ENCODE data around the gene DUSP19.

Gene DUSP19

GRCh38 chr2:183079139-183079775 is 710 bp downstream of the DUSP19 start:
- no peaks in the 10 kb centered on the region for H3K4me1 ChIP-seq
- H3K27me3 ChIP-seq (ENCODE audit: control insufficient read depth, insufficient read depth, low read length) = no peaks in the 10 kb centered on the region
- H3K9me3 ChIP-seq (ENCODE audit: control insufficient read depth, low read length) = no peaks in the 10 kb centered on the region
- peak overlapping the region; percentile 98 for H2AFZ ChIP-seq
- no peaks in the 10 kb centered on the region for H3K36me3 ChIP-seq (ENCODE audit: control insufficient read depth, insufficient read depth, low read length)
- H3K9ac ChIP-seq = no peak overlapping the region
- H3K4me3 ChIP-seq (ENCODE audit: low read depth, low read length) = peak overlapping the region; percentile 75
- peak overlapping the region; percentile 61 for H3K4me2 ChIP-seq (ENCODE audit: low read length)
- peak overlapping the region; percentile 80 for H3K27ac ChIP-seq
- TF ChIP-seq CTCF (IDR thresholded peaks at IDR 0.05) = no peak
- no peaks in the 10 kb centered on the region for H3K79me2 ChIP-seq

DNA sequence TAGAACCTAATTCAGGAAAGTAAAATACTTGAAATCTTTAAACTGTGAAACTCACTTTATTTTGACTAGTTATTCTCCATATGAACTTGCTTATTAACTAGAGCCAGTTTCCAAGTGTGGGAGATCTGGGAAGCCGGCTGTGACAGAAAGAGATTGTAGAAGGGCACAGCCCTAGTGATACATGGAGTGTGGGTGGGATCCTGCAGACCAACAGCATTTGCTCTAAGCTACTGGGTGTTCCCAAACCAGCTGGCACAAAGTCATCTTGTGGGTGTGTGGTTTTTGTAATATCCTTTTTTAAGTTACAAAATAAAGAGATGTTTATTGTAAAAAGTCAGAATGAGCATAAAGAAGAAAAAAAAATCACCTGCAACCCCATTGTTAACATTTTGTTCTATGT is 3.4 kb downstream of the DUSP19 start:
- no peak overlapping the region for H3K4me2 ChIP-seq (ENCODE audit: low read length)
- no peak overlapping the region for H3K4me3 ChIP-seq (ENCODE audit: low read depth, low read length)
- H3K9me3 ChIP-seq (ENCODE audit: control insufficient read depth, low read length) = no peaks in the 10 kb centered on the region
- H3K9ac ChIP-seq = no peak overlapping the region
- H3K36me3 ChIP-seq (ENCODE audit: control insufficient read depth, insufficient read depth, low read length) = no peaks in the 10 kb centered on the region
- no peaks in the 10 kb centered on the region for H3K79me2 ChIP-seq
- H2AFZ ChIP-seq = no peak overlapping the region
- no peaks in the 10 kb centered on the region for H3K4me1 ChIP-seq
- no peak for TF ChIP-seq CTCF (IDR thresholded peaks at IDR 0.05)
- H3K27ac ChIP-seq = no peak overlapping the region
- H3K27me3 ChIP-seq (ENCODE audit: control insufficient read depth, insufficient read depth, low read length) = no peaks in the 10 kb centered on the region

DNA sequence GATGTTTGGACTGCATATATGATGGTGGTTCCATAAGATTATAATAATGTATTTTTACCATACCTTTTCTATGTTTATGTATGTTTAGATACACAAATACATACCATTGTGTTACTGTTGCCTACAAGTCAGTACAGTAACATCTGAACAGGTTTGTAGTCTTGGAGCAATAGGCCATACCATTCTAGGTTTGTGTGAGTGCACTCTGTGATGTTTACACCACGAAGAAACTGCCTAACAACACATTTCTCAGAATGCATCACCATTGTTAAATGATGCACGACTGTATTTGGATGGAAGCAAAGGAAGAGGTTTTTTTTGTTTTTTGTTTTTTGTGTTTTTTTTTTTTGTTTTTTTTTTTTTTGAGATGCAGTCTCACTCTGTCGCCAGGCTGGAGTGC is 9.5 kb downstream of the DUSP19 start:
- Histone ChIP-seq H3K4me3 (ENCODE audit: low read depth, low read length) (no peak overlapping the region), H3K4me1 (no peaks in the 10 kb centered on the region), H3K79me2 (no peaks in the 10 kb centered on the region), H2AFZ (no peak overlapping the region), H3K27ac (no peak overlapping the region), H3K4me2 (ENCODE audit: low read length) (no peak overlapping the region), H3K9ac (no peak overlapping the region), H3K9me3 (ENCODE audit: control insufficient read depth, low read length) (no peaks in the 10 kb centered on the region), H3K27me3 (ENCODE audit: control insufficient read depth, insufficient read depth, low read length) (no peaks in the 10 kb centered on the region), H3K36me3 (ENCODE audit: control insufficient read depth, insufficient read depth, low read length) (no peaks in the 10 kb centered on the region)
- TF ChIP-seq CTCF (IDR thresholded peaks at IDR 0.05) = no peak

DNA sequence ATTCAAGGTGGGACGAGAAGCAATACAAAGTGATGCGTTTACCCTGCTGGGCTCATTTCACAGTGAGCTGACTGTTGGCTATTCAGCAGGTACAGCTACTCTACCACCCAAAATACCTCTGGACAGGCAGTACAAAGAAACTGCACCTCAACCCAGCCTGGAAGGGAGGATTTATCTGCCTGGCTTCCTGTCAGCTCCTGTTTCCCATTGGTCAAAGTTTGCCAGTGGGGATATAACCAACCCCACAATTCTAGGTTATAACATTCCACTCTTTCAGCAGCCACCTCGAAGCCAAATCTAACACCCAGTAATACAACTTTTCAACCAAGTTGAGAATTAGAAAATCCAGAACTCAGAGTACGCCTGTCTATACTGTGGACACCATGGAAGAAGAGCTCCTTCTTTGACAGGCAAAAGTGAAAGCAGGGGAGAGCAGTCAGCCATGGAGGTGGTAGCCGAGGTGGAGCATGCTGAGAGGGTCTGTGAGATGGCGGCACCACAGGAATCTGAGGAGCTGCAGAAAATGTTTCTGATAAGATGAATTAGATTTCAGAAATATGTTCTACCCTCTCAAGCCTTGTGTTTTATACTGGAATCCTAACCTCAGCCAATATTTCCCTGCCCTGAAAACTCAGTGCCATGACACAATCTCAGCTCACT is 10.8 kb downstream of the DUSP19 start:
- Histone ChIP-seq H3K4me1 (no peaks in the 10 kb centered on the region), H2AFZ (peak overlapping the region; percentile 51), H3K9me3 (ENCODE audit: control insufficient read depth, low read length) (no peaks in the 10 kb centered on the region), H3K36me3 (ENCODE audit: control insufficient read depth, insufficient read depth, low read length) (no peaks in the 10 kb centered on the region), H3K27me3 (ENCODE audit: control insufficient read depth, insufficient read depth, low read length) (no peaks in the 10 kb centered on the region), H3K27ac (no peak overlapping the region), H3K79me2 (no peaks in the 10 kb centered on the region), H3K4me2 (ENCODE audit: low read length) (no peak overlapping the region), H3K9ac (no peak overlapping the region), H3K4me3 (ENCODE audit: low read depth, low read length) (no peak overlapping the region)
- no peak for TF ChIP-seq CTCF (IDR thresholded peaks at IDR 0.05)

All from parathyroid adenoma (tissue), 2 donors.